ENCODE data around the gene ARMC3.
A peak's percentile ranks its signal among the peaks of the same experiment; 100 is the strongest.

ARMC3 gene

GRCh38 chr10:22997096-22997495 is 69.2 kb downstream of the ARMC3 start:
- no peak for DNase-seq

- DNase-seq: no peak
Measured at GRCh38 chr10:22998091-22998490, 70.2 kb downstream of the ARMC3 start.

- DNase-seq: no peak
Measured at GRCh38 chr10:22999942-23000341, 72.1 kb downstream of the ARMC3 start.

- DNase-seq: peak; percentile 50
Measured at GRCh38 chr10:23001901-23002516, 74.2 kb downstream of the ARMC3 start.

GRCh38 chr10:23005150-23005549 is 77.3 kb downstream of the ARMC3 start:
- DNase-seq: no peak

GRCh38 chr10:23013581-23014335 is 85.9 kb downstream of the ARMC3 start:
- DNase-seq: no peak

- DNase-seq: no peak
Measured at GRCh38 chr10:23015021-23015707, 87.3 kb downstream of the ARMC3 start.

- no peak for DNase-seq
Measured at GRCh38 chr10:23016636-23017035, 88.8 kb downstream of the ARMC3 start.

GRCh38 chr10:23019633-23020032 is 91.8 kb downstream of the ARMC3 start:
- no peak for DNase-seq

- no peak for DNase-seq
Measured at GRCh38 chr10:23021430-23021829, 93.6 kb downstream of the ARMC3 start.

- no peak for DNase-seq
Measured at GRCh38 chr10:23024002-23024401, 96.1 kb downstream of the ARMC3 start.

- DNase-seq: no peak
Measured at GRCh38 chr10:23031318-23031717, 103.5 kb downstream of the ARMC3 start.

GRCh38 chr10:23034790-23035189 is 106.9 kb downstream of the ARMC3 start:
- DNase-seq: no peak

GRCh38 chr10:23035569-23035968 is 107.7 kb downstream of the ARMC3 start:
- no peak for DNase-seq

GRCh38 chr10:23037152-23037551 is 109.3 kb downstream of the ARMC3 start:
- DNase-seq: no peak

- DNase-seq: no peak
Measured at GRCh38 chr10:23037561-23037960, 109.7 kb downstream of the ARMC3 start.

- DNase-seq: no peak
Measured at GRCh38 chr10:23038172-23038571, 110.3 kb downstream of the ARMC3 start.

- no peak for DNase-seq
Measured at GRCh38 chr10:23040002-23040401, 112.1 kb downstream of the ARMC3 start.

GRCh38 chr10:23046027-23046426 is 118.2 kb downstream of the ARMC3 start:
- DNase-seq: no peak

- no peak for DNase-seq
Measured at GRCh38 chr10:23047201-23048050, 119.6 kb downstream of the ARMC3 start.

- DNase-seq: no peak
Measured at GRCh38 chr10:23048191-23048590, 120.3 kb downstream of the ARMC3 start.

- DNase-seq: no peak
Measured at GRCh38 chr10:23051278-23051677, 123.4 kb downstream of the ARMC3 start.

- no peak for DNase-seq
Measured at GRCh38 chr10:23051855-23052331, 124.0 kb downstream of the ARMC3 start.
